Measurements from ENCODE around the gene SLC4A2. TPM values are rescaled to one million over a fixed set of nuclear protein-coding genes. Genes with fewer than 3 reads are reported as not detected.
"Not testable (repeated sequence)": the region's sequence is repeated elsewhere in the genome, so short reads cannot be mapped to it uniquely, and the experiment has no call there.

The SLC4A2 gene
- total and polyA plus RNA-seq, 12 donors, result 31.5 to 258 (median 151) TPM

GRCh38 chr7:151039850-151040548, 19.4 kb upstream of the SLC4A2 start:
- Histone ChIP-seq H3K27ac (peak overlapping the region in 2 of 5 donors; percentile 87 to 89), H3K4me1 (replicated peaks in 1 of 2) (peaks cover 13 to 17% of the 10 kb centered on the region in 2 donors), H3K27me3 (no peaks in the 10 kb centered on the region), H3K4me3 (no peak overlapping the region), H3K9me3 (replicated peaks in 1 of 3) (no peaks in the 10 kb centered on the region), H3K36me3 (replicated peaks in 1 of 2) (peaks cover 0 to 37% of the 10 kb centered on the region in 2 donors)
- TF ChIP-seq CTCF (IDR thresholded peaks at IDR 0.05) (no peak), POLR2A (IDR thresholded peaks at IDR 0.05) (no peak)
- DNase-seq, result no peak
- intact Hi-C loops (cut with DNase I), result no loop called here
- WGBS, 4 donors, result 60 to 67% (median 64%) methylated on average over 14 to 18 of the region's 18 CpGs

DNA sequence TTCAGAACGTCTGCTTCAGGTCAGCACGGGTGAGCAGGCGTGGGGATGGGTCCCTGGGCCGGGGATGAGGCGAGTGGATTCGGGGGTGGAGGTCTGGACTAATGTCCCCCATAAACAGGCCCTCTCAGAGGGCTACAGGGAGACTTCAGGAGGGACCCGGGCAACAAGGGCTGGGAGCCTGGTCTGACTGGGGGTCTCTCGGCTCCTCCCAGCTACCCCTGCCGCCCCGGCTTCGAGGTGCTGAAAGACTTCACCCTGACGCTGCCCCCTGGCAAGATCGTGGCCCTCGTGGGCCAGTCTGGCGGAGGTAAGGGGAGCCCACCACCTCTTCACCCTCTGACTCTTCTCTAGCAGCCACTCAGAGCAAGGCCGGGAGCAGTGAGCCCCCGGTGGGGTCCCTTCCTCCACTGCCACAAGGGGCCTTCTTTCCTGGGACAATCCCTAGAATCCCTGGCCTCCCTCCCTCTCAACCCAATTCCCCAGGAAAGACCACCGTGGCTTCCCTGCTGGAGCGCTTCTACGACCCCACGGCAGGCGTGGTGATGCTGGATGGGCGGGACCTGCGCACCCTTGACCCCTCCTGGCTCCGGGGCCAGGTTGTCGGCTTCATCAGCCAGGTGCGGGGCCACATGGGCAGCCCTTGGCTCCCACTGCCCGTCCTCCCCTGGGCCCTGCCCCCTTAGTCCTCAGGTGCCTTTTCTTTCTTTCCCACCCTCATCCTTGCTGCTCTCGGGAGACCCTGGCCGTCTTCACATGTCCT, 18.6 kb upstream of the SLC4A2 start:
- Histone ChIP-seq H3K27me3 (no peaks in the 10 kb centered on the region), H3K36me3 (replicated peaks in 1 of 2) (peaks cover 0 to 29% of the 10 kb centered on the region in 2 donors), H3K27ac (no peak overlapping the region), H3K4me1 (replicated peaks in 1 of 2) (peaks cover 13 to 17% of the 10 kb centered on the region in 2 donors), H3K4me3 (no peak overlapping the region), H3K9me3 (replicated peaks in 1 of 3) (no peaks in the 10 kb centered on the region)
- intact Hi-C loops (cut with DNase I), result no loop called here
- no peak for DNase-seq
- no peak for TF ChIP-seq CTCF (IDR thresholded peaks at IDR 0.05)
- TF ChIP-seq POLR2A (IDR thresholded peaks at IDR 0.05), result no peak
- WGBS, 4 donors, result 89 to 93% (median 92%) methylated on average over 23 to 30 of the region's 30 CpGs

GRCh38 chr7:151043449-151043848, 15.9 kb upstream of the SLC4A2 start:
- H3K9me3 ChIP-seq (replicated peaks in 1 of 3); H3K4me3 ChIP-seq; intact Hi-C loops (cut with DNase I); H3K27ac ChIP-seq; H3K27me3 ChIP-seq; DNase-seq: not testable (repeated sequence)
- WGBS, 4 donors, result 86 to 96% (median 92%) methylated on average over 9 to 10 of the region's 10 CpGs
- H3K4me1 ChIP-seq (replicated peaks in 1 of 2), result peaks cover 13 to 15% of the 10 kb centered on the region in 2 donors
- peaks cover 0 to 11% of the 10 kb centered on the region in 2 donors for H3K36me3 ChIP-seq (replicated peaks in 1 of 2)

- DNase-seq, result no peak
- no peak overlapping the region for H3K27ac ChIP-seq
- no peak overlapping the region for H3K4me3 ChIP-seq
- peaks cover 0 to 11% of the 10 kb centered on the region in 2 donors for H3K36me3 ChIP-seq (replicated peaks in 1 of 2)
- no peak for TF ChIP-seq CTCF (IDR thresholded peaks at IDR 0.05)
- no peak for TF ChIP-seq POLR2A (IDR thresholded peaks at IDR 0.05)
- H3K27me3 ChIP-seq, result no peaks in the 10 kb centered on the region
- peaks cover 9 to 10% of the 10 kb centered on the region in 2 donors for H3K4me1 ChIP-seq (replicated peaks in 1 of 2)
- intact Hi-C loops (cut with DNase I), result no loop called here
- no peaks in the 10 kb centered on the region for H3K9me3 ChIP-seq (replicated peaks in 1 of 3)
- 93 to 96% (median 95%) methylated on average over 12 to 20 of the region's 20 CpGs for whole genome bisulfite sequencing, 4 donors
These were observed 15.4 kb upstream of the SLC4A2 start for GRCh38 chr7:151043959-151044358.
